PC-9 (cell line): ENCODE measurements around the gene HSP90AB1.

Experiments
- CTCF ChIP-seq: fragments of 200-600 bp; sonication (generic); conservative IDR thresholded peaks from 2 replicates; pipeline ENCODE4 v1.6.1; 2017; ENCODE audit warnings: mixed run types, antibody characterized with exemption, mild to moderate bottlenecking, moderate library complexity
- EZH2 ChIP-seq: fragments of 200-600 bp; sonication (generic); IDR thresholded peaks from 2 replicates; pipeline ENCODE4 v1.8.0; 2017; ENCODE audit warnings: antibody characterized with exemption, low read depth

GRCh38 chr6:44256775-44257024 lies 9.8 kb downstream of the HSP90AB1 start:
- TF ChIP-seq CTCF (no peak), EZH2 (no peak)
